GM21390 (cell line): ENCODE results near the gene ZNF491.
"Not testable (repeated sequence)": the region's sequence is repeated elsewhere in the genome, so short reads cannot be mapped to it uniquely, and the experiment has no call there.

ENCODE experiments used
- ATAC-seq: cut with Tn5 transposase; IDR thresholded peaks from one replicate; pipeline ENCODE4 v1.9.1; 2021; ENCODE audit not compliant: unreplicated experiment

The ZNF491 gene

DNA sequence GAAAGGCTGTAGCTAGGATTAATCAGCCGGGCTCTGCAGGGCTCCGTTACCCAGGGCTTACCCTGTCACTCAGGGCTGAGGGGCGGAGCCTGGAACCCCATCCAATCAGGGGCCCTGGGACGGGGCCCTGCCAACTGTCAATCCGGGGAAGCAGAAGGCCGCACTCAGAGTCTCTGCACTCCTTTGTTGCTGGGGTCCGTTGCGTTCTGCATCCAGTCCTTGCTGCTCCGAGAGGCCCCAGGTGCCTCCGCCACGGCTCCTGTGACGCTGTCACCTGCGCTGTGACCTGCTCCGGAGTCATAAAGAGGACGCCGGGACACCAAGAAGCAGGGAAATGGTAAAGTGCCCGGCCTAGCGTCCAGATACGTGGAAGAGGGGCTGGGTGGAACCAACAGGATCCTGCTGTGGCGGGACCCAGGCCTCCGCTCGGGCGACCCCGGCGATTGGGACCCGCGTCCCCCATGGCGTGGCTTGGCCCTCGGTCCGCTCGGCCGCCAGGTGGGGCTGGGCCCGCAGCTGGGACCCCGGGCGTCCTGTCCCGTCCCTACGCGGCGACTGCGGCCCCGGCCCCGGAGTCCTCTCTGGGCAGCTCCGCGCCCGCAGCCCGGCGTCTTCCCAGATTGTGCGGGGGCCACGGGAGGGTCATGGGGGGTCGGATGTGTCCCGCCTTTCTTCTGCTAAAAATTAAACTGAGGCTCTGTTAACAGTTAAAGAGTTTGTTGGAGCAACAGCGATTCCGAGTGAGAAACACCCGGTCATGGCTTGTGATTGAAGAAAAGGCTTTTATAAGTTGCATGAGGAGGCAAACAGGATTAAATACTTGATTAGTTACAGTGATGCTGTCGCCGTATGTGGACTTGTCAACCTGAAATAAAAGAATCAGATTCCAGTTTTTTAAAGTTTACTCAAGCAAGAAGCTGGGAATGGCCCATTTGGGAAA is at the start of gene ZNF491:
Gene ZNF491, plus strand, starts transcription at position 133 of the 940 bp plus-strand sequence. CDS start 7,431 bp downstream, outside the sequence.
- peak; percentile 94 for ATAC-seq

DNA sequence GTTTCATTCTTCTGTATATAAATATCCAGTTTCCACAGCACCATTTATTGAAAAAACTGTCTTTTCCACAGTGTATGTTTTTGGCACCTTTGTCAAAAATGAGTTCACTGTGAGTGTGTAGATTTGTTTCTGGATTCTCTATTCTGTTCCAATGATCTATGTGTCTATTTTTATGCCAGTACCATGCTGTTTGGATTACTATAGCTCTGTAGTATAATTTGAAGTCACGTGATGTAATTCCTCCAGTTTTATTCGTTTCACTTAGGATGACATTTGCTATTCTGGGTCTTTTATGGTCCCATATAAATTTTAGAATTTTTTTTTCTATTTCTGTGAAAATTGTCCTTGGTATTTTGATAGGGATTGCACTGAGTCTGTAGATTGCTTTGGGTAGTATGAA is 48.6 kb upstream of the ZNF491 start:
- ATAC-seq, result no peak

DNA sequence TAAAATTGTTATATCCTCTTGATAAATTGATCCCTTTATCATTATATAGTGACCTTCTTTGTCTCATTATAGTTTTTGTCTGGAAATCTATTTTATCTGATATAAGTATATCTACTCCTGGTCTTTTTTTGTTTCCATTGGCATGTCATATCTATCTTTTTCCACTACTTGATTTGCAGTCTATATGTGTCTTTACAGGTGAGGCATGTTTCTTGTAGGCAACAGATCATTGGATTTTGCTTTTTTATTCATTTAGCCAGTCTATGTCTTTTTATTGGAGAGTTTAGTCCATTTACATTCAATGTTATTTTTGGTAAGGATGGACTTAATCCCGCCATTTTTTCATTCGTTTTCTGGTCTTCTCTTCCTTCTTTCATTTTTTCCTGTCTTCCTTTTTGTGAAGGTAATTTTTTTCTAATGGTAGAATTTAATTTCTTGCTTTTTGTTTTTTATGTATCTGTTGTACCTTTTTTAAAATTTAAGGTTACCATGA is 46.0 kb upstream of the ZNF491 start:
- ATAC-seq, result no peak

DNA sequence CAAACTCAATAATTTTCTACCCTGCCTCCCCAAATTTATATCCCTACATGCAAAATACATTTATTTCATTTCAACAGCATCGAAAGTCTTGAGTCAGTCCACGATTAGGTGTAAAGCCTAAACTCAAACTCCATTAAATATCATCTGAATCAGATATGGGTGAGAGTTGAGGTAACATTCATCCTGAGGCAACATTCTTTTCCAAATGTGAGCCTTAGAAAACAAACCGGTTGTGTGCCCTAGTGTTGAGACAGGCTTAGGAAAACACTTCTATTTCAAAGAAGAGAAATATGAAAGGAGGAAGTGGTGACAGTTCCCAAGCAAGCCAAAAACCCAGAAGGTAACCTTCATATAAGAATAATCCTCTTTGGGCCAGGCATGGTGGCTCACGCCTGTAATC is 43.7 kb upstream of the ZNF491 start:
- no peak for ATAC-seq

DNA sequence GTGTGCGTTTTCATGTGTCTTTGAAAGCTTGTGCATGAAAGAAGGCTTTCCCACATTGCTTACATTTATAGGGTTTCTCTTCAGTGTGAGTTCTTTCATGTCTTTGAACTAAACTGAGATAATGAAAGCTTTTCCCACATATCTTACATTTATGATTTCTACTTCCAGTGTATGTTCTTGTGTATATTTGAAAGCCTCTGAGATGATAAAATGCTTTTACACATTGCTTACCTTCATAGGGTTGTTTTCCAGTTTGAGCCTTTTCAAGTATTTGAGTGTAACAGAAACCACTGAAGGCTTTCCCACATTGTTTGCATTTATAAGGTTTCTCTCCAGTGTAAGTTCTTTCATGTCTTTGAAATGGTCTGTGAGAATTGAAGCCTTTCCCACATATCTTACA is 41.4 kb upstream of the ZNF491 start:
- ATAC-seq, result no peak

DNA sequence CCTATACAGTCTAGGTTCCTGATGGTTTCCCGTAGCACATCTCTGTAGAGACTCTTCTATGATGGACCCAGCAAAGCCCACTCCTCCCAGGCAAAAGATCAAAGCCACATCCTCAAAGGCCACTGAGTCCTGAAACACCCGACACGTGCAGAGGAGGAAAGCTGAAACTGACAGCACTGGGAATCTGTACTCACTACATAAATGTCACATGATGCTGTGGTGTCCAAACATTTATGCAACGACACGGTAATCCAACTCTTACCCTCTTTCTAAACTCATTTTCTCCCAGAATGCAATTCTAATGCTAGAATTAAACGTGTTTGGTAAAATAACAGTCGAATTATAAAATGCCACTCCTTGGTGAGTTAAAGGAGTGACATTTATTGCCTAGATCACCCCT is 38.5 kb upstream of the ZNF491 start:
- ATAC-seq, result no peak

DNA sequence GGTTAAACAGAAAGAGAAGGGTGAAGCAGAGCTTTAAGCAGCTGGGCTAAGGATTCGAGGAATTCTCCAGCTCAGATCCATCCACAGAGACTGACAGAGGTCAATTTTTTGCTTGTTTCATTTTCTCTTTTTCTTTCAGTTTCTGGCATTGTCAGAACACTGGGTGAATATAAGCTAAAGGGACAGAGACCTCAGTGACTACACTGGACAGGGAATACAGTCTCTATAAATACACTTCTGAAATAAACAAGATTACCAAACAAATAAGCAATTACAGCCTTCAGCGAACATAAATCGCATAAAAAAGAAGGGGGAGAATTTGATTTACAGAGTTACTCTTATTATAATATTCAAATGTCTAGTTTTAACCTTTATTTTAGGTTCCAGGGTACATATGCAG is 35.2 kb upstream of the ZNF491 start:
- ATAC-seq, result no peak

DNA sequence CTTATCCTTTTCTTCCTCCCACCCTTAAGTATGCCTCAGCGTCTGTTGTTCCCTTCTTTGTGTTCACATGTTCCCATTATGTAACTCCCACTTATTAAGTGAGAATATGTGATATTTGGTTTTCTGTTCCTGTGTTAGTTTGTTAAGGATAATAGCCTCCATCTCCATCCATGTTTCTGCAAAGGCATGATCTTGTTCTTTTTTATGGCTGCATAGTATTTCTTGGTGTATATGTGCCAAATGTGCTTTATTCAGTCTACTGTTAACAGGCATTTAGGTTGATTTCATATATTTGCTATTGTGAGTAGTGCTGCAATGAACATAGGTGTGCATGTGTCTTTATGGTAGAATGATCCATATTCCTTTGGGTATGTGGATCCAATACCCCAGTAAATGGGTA is 34.7 kb upstream of the ZNF491 start:
- ATAC-seq, result no peak

DNA sequence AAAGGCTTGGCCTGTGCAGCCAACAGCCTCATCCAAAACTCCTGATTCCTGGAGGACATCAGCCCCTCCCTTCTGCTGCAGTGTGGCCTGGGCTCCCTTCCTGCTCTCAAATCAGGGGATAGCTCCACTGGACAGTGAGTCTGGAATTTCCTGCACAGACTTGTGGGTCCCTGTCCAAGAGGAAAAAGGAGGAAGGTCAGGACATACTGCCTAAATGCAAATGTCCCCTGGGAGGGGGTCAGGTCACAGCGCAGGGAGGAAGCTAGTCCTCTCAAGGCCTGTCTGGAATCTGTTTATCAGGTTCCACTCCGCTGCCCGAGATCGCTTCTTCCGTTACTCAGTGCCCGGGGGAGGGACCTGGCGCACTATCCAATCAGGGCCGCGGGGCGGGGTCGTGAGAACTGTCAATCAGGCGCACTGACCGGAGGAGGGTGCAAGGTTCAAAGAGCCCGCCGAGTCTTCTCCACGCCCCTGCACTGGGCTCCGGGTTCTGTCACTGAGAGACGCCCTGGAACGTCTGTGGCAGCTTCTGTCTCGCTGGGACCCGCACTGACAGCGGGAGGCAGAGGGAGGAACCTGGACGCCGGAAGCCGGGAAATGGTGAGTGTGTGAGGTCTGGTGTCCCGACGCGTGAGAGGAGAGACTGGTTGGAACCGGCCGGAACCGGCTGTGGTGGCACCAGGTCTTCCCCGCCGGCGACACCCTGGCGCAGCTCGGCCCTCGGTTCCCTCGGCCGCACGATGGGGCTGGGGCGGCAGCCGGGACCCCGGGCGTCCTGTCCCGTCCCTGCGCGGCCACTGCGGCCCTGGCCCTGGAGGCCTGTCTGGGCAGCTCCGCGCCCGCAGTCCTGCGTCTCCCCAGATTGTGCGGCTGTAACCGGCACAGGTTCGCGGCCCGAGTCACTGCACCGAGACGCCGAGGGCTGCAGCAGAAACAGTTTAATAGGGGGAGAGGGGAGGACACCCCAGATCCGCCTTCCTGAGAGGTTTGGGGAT is 31.4 kb upstream of the ZNF491 start, which contains the start of gene ZNF441:
Gene ZNF441, plus strand, starts transcription at position 404 of the 995 bp plus-strand sequence. Its CDS starts 194 bp downstream, at position 598.
- peak; percentile 88 for ATAC-seq

DNA sequence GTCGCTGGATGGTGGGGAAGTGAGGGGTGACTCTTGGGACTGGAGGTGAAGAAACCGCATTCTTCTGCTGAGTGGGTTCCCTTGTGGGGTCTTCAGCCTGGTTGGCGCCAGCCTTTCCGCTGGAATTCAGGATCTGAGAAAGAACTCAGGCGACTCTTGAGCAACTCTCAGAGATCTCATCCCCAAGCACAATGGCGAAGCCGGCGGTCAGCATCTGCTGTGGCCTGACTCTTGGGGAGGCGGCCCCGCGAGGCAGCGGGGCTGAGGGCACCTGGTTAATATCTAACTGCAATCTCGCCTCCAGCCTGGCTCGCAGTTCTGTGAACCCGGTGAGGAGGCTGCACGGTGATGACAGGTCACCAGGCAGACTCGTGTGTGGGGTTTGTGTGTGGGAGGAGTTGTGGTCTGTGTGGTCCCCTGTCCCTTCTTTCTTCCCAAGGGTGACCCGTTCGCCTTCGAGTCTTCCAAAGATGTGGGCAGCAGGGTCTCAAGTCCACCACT is 30.6 kb upstream of the ZNF491 start:
- peak; percentile 6 for ATAC-seq

DNA sequence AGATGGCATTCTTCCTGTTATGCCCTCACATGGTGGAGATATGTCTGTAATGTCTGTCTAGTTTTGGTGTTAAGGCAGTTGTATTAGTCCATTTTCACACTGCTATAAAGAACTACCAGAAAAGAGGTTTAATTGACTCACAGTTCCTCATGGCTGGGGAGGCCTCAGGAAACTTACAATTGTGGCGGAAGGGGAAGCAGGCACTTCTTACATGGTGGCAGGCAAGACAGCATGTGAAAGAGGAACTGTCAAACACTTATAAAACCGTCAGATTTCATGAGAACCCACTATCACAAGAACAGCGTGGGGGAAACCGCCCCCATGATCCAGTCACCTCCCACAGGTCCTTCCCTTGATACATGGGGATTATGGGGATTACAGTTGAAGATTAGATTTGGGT is 28.3 kb upstream of the ZNF491 start:
- no peak for ATAC-seq

DNA sequence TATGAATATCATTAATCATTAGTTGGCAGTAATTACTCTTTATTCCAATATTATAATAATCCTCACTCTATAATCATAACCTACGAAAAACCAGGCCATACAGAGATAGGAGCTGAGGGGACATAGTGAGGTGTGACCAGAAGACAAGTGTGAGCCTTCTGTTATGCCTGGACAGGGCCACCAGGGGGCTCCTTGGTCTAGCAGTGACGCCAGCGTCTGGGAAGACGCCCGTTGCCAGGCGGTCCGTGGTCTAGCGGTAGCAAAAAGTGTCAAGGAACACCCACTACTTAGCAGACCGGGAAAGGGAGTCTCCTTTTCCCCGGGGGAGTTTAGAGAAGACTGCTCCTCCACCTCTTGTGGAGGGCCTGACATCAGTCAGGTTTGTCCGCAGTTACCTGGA is 26.8 kb upstream of the ZNF491 start:
- ATAC-seq, result not testable (repeated sequence)

DNA sequence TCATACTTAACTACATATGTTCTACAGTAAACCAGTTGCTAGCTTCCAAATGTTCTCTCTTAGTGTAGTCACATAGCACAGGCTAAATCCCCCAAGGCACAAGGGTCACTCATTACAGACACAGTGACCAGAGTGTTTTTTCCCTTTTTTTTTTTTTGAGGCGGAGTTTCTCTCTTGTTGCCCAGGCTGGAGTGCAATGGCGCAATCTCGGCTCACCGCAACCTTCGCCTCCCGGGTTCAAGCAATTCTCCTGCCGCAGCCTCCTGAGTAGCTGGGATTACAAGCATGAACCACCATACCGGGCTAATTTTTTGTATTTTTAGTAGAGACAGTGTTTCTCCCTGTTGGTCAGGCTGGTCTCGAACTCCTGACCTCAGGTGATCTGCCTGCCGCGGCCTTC is 21.7 kb upstream of the ZNF491 start:
- ATAC-seq, result not testable (repeated sequence)

DNA sequence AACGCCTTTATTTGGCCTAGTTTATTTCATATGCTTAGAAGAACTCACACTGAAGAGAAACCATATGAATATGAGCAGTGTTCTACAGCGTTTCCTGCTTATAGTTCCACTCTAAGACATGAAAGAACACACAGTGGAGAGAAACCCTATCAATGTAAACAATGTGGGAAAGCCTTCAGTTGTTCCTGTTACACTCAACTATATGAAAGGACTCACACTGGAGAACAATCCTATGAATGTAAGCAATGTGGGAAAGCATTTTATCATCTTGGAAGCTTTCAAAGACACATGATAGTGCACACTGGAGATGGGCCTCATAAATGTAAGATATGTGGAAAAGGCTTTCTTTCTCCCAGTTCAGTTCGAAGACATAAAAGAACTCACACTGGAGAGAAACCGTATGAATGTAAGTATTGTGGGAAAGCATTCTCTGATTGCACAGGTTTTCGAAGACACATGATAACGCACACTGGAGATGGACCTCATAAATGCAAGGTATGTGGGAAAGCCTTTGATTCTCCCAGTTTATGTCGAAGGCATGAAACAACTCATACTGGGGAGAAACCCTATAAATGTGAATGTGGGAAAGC is 17.8 kb upstream of the ZNF491 start:
- no peak for ATAC-seq

DNA sequence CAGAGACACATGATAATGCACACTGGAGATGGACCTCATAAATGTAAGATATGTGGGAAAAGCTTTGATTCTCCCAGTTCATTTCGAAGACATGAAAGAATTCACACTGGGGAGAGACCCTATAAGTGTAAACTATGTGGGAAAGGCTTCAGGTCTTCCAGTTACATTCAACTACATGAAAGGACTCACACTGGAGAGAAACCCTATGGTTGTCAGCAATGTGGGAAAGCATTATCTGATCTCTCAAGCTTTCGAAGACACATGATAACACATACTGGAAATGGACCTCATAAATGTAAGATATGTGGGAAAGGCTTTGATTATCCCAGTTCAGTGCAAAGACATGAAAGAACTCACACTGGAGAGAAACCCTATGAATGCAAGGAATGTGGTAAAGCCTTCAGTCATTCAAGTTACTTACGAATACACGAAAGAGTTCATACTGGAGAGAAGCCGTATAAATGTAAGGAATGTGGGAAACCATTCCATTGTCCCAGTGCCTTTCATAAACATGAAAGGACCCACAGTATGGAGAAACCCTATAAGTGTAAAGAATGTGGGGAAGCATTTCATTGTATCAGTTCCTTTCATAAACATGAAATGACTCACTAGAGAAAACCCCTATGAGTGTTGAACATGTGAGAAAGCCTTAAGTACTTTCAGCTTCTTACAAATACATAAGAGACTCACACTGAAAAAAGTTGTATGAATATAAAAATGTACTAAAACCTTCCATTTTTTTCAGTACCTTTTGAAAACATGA is 16.8 kb upstream of the ZNF491 start:
- ATAC-seq, result no peak

DNA sequence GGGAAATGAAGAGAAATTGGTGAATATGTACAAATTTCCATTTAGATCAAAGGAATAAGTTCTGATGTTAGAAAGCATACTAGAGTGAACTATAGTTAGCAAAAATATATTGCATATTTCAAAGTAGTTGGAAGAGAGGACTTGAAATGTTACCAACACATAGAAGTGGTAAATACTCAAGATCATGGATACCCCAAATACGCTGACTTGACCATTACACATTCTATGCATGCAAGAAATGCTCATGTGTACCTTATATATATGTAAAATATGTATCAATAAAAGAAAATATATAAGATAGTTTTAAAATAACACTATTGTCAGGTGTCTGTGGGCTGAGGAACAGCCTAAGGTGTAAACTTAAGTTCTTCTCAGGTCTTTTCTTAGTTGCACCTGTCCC is 14.6 kb upstream of the ZNF491 start:
- no peak for ATAC-seq

DNA sequence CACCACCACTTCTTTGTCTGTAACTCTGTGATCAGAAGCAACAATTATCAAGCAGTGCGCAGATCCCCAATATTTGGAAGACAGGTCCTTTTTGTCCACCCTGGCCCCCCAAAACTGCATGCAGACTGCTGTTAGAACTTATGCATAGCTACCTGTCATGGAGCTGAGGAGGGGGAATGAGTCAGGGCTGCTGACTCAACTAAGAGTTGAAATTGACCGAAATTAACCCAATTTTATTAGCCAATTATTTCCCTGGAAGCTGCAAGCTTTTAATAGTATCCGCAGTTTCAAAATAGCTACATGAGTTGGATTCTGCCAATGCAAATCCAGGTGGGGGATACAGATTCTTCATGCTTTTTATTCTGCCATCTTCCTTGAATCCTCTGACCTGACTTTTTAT is 14.0 kb upstream of the ZNF491 start:
- no peak for ATAC-seq

DNA sequence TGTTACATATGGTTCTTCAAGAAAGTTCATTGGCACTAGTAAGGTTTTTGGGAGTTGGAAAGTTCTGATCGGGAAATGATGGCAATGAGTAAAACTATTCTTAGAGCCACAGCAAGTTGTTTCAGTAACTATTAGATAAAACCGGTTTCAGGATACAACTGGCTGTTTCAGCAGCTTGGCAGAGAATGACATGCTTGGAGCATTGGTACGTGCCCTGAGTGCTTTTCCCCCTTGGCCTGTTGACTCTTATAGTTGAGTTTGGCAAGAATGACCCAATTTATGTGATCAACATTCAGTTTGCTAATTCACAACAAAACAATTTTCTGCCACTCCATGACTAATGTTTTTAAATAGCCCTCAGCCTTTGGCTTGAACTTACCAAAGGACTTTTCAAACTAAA is 10.8 kb upstream of the ZNF491 start:
- ATAC-seq, result no peak

DNA sequence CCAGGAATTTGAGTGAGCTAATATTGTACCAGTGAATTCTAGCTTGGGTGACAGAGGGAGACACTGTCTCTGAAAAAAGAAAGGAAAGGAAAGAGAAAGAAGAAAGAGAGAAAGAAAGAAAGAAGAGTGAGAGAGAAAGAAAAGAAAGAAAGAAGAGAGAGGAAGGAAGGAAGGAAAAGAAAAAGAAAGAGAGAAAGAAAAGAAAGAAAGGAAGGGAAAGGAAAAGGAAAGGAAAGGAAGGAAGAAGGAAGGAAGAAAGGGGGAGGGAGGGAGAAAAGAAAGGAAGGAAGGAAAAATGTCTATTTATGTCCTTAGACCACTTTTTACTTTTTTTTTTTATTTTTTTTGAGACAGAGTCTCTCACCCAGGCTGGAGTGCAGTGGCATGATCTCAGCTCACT is 5.4 kb upstream of the ZNF491 start:
- no peak for ATAC-seq

DNA sequence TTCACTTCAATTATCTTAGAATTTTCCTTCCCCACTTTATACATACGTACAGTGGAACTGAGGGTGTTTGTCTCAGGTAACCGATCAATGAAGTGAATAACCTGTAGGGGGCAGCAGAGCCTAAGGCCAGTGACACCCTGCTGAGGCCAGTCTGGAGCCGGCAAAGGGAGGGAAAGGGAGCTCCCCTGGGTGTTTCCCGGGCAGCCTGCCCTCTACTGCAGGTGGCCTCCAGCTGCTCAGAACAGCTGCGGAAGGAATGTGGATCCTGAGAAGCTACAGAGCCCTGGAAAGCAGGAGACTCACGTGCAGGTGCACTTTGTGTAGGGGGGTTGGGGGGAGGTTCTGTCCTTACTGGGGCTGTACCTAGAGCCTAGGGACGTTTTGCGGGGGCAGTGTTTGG is 832 bp upstream of the ZNF491 start:
- ATAC-seq, result no peak
